ENCODE results near the gene GP1BB.
"Not testable (repeated sequence)": the region's sequence is repeated elsewhere in the genome, so short reads cannot be mapped to it uniquely, and the experiment has no call there.

The GP1BB gene

GRCh38 chr22:19723983-19724827, 866 bp downstream of the GP1BB start:
- H3K27me3 ChIP-seq (ENCODE audit: low read depth, low read length): no peaks in the 10 kb centered on the region
- no peak overlapping the region for H2AFZ ChIP-seq (ENCODE audit: low read depth, low read length)
- H3K27ac ChIP-seq (ENCODE audit: low read length): no peak overlapping the region
- TF ChIP-seq CTCF (IDR thresholded peaks at IDR 0.05; ENCODE audit: low read depth, low read length) (no peak), EZH2phosphoT487 (IDR thresholded peaks at IDR 0.05; ENCODE audit: low read depth) (no peak)
- no peak overlapping the region for H3K9ac ChIP-seq (ENCODE audit: low read length)
- no peaks in the 10 kb centered on the region for H3K36me3 ChIP-seq (replicated peaks; ENCODE audit: low read depth, low read length)
- no peaks in the 10 kb centered on the region for H4K20me1 ChIP-seq (ENCODE audit: insufficient read depth, low read length)
- no peaks in the 10 kb centered on the region for H3K79me2 ChIP-seq (ENCODE audit: low read length)
- H3K4me1 ChIP-seq (ENCODE audit: low read length): no peaks in the 10 kb centered on the region
- H3K4me2 ChIP-seq (ENCODE audit: low read length): no peak overlapping the region
- no peak overlapping the region for H3K4me3 ChIP-seq (ENCODE audit: low read length)
- no peaks in the 10 kb centered on the region for H3K9me3 ChIP-seq (ENCODE audit: insufficient read depth, low read length)

- H4K20me1 ChIP-seq (ENCODE audit: insufficient read depth, low read length): no peaks in the 10 kb centered on the region
Measured at GRCh38 chr22:19724927-19725661, 1.8 kb downstream of the GP1BB start.

GRCh38 chr22:19726064-19726788, 2.9 kb downstream of the GP1BB start:
- H3K36me3 ChIP-seq (replicated peaks; ENCODE audit: low read depth, low read length); H2AFZ ChIP-seq (ENCODE audit: low read depth, low read length); H3K4me1 ChIP-seq (ENCODE audit: low read length); H3K9ac ChIP-seq (ENCODE audit: low read length); H3K79me2 ChIP-seq (ENCODE audit: low read length); H4K20me1 ChIP-seq (ENCODE audit: insufficient read depth, low read length); H3K27me3 ChIP-seq (ENCODE audit: low read depth, low read length); H3K27ac ChIP-seq (ENCODE audit: low read length); H3K4me3 ChIP-seq (ENCODE audit: low read length); H3K4me2 ChIP-seq (ENCODE audit: low read length); H3K9me3 ChIP-seq (ENCODE audit: insufficient read depth, low read length): not testable (repeated sequence)

More at GRCh38 chr22:19724927-19725661, 1.8 kb downstream of the GP1BB start:
- H3K4me3 ChIP-seq (ENCODE audit: low read length): no peak overlapping the region
- no peaks in the 10 kb centered on the region for H3K79me2 ChIP-seq (ENCODE audit: low read length)
- H3K4me1 ChIP-seq (ENCODE audit: low read length): no peaks in the 10 kb centered on the region
- no peak overlapping the region for H2AFZ ChIP-seq (ENCODE audit: low read depth, low read length)
- H3K36me3 ChIP-seq (replicated peaks; ENCODE audit: low read depth, low read length): no peaks in the 10 kb centered on the region
- H3K9me3 ChIP-seq (ENCODE audit: insufficient read depth, low read length): no peaks in the 10 kb centered on the region
- TF ChIP-seq EZH2phosphoT487 (IDR thresholded peaks at IDR 0.05; ENCODE audit: low read depth) (no peak), CTCF (IDR thresholded peaks at IDR 0.05; ENCODE audit: low read depth, low read length) (no peak)
- no peak overlapping the region for H3K27ac ChIP-seq (ENCODE audit: low read length)
- no peak overlapping the region for H3K9ac ChIP-seq (ENCODE audit: low read length)
- H3K27me3 ChIP-seq (ENCODE audit: low read depth, low read length): no peaks in the 10 kb centered on the region
- H3K4me2 ChIP-seq (ENCODE audit: low read length): no peak overlapping the region

GRCh38 chr22:19727310-19728150, 4.2 kb downstream of the GP1BB start:
- H3K9me3 ChIP-seq (ENCODE audit: insufficient read depth, low read length): no peaks in the 10 kb centered on the region
- H3K27me3 ChIP-seq (ENCODE audit: low read depth, low read length): no peaks in the 10 kb centered on the region
- no peak overlapping the region for H3K4me2 ChIP-seq (ENCODE audit: low read length)
- H3K27ac ChIP-seq (ENCODE audit: low read length): no peak overlapping the region
- no peaks in the 10 kb centered on the region for H3K36me3 ChIP-seq (replicated peaks; ENCODE audit: low read depth, low read length)
- H4K20me1 ChIP-seq (ENCODE audit: insufficient read depth, low read length): no peaks in the 10 kb centered on the region
- H3K4me3 ChIP-seq (ENCODE audit: low read length): no peak overlapping the region
- H3K9ac ChIP-seq (ENCODE audit: low read length): no peak overlapping the region
- no peaks in the 10 kb centered on the region for H3K4me1 ChIP-seq (ENCODE audit: low read length)
- no peak for TF ChIP-seq EZH2phosphoT487 (IDR thresholded peaks at IDR 0.05; ENCODE audit: low read depth)
- H3K79me2 ChIP-seq (ENCODE audit: low read length): no peaks in the 10 kb centered on the region
- H2AFZ ChIP-seq (ENCODE audit: low read depth, low read length): no peak overlapping the region

Data from OCI-LY3 (cell line).